T-helper 22 cell (primary cell): ENCODE data around the gene PRSS1.
"Not testable (repeated sequence)": the region's sequence is repeated elsewhere in the genome, so short reads cannot be mapped to it uniquely, and the experiment has no call there.

Source experiments
- DNase-seq: peaks from one replicate; pipeline ENCODE4 v3.0.0-alpha.2; 2020; ENCODE audit warnings: low read depth

Gene PRSS1

DNA sequence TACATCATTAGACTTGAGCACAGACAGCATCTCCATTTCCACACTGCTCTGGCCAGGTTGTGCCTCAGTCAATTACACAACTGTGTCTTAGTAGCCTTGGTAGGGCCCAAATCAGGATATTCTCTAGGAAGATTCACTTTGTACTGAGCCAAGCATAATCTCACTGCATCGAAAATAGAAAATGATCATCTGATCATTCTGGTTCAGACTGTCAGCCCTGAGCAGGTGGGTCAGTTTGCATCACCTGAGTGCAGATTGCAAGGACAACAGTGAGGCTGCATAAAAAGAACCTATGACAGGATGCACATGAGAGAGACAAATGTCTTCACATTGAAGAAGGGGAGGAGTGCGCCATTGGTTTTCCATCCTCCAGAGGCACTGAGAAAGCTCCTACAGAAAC is 862 bp upstream of the PRSS1 start:
- not testable (repeated sequence) for DNase-seq

- no peak for DNase-seq
These were observed 1.2 kb downstream of the PRSS1 start for GRCh38 chr7:142750321-142750938.

DNA sequence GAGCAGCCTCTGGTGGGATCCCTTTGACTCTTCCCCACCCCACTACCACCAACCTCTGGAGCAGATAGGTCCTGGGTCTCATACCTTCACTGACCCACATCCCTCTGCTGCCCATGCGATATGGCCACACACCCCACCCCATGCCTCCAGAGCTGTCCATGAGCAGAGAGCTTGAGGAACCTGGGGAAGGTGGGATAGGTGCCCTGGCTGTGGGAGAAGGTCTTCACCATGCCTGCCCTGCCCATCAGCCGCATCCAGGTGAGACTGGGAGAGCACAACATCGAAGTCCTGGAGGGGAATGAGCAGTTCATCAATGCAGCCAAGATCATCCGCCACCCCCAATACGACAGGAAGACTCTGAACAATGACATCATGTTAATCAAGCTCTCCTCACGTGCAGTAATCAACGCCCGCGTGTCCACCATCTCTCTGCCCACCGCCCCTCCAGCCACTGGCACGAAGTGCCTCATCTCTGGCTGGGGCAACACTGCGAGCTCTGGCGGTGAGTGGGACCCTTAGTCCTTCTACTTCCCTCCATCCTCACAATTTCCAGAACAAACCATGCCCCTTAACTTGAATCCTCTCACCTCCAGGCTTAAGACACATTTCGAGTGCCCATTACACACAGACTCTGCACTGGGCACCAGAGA is 2.4 kb downstream of the PRSS1 start:
- not testable (repeated sequence) for DNase-seq

DNA sequence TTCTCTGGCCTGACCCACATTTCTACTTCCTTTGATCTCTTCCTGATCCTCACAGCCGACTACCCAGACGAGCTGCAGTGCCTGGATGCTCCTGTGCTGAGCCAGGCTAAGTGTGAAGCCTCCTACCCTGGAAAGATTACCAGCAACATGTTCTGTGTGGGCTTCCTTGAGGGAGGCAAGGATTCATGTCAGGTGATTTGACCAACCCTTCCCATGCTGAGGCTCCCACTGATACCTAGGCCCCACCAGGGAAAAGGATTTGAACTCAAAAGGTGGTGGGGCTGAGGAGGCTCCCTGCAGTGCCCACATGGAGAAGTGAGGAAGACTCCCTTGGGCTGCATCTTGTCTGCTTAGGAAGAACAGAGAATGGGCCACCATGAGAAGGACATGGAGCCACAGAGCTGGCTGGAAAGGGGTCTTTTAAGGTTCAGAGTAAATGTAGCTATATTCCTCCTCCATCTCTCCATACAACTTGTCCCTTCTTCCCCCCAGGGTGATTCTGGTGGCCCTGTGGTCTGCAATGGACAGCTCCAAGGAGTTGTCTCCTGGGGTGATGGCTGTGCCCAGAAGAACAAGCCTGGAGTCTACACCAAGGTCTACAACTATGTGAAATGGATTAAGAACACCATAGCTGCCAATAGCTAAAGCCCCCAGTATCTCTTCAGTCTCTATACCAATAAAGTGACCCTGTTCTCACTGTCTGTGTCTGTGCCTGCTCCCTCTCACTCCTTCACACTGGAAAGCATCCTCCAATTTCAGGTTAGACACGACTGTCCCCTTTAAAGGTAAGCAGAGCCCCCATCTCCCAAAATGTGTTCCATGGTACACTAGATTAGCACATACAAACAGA is 3.3 kb downstream of the PRSS1 start:
- no peak for DNase-seq

DNA sequence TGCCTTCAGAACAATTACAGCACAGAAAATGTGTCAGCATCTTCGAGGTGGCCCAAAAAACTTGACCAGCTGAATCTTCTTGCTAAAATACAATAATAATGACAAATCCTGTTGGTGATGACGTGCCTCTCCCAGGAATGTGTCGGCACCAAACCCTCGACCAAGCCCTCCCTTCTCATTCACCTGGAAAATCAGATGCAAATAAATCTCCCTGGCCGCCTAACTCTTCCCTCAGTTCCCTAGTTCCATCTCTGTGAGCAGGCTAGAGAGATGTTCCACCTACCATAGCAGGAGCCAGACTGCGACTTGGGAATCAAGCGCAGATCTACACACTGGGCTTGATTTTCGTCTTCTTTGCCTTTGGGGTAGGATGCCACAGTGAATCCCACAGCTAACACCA is 4.1 kb downstream of the PRSS1 start:
- DNase-seq: no peak

DNA sequence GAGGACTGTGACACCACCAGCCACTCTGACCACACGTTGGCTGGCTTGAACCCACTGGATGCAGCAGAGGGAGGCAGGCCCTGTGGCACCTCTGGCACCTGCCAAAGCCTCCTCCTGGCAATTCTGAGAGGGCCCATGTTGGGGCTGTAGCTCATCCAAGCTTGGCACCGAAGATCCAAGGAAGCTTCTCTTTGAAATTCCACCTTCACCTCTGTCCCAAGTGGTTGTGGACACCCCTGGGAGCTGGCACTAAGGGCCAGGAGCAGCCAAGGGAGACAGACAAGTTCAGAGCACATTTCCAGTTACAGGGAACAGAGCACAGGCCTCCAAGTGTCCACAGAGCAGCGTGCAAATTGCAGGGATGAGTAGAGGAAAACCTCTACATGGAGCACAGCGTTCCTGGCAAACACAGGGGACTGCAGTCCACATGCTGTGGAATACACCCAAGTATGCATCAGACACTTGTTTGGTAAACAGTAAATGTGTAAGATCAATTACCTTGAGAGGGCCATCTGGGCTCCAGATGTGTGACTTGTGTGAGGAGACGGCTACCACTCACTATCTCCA is 4.7 kb downstream of the PRSS1 start:
- DNase-seq: not testable (repeated sequence)

DNA sequence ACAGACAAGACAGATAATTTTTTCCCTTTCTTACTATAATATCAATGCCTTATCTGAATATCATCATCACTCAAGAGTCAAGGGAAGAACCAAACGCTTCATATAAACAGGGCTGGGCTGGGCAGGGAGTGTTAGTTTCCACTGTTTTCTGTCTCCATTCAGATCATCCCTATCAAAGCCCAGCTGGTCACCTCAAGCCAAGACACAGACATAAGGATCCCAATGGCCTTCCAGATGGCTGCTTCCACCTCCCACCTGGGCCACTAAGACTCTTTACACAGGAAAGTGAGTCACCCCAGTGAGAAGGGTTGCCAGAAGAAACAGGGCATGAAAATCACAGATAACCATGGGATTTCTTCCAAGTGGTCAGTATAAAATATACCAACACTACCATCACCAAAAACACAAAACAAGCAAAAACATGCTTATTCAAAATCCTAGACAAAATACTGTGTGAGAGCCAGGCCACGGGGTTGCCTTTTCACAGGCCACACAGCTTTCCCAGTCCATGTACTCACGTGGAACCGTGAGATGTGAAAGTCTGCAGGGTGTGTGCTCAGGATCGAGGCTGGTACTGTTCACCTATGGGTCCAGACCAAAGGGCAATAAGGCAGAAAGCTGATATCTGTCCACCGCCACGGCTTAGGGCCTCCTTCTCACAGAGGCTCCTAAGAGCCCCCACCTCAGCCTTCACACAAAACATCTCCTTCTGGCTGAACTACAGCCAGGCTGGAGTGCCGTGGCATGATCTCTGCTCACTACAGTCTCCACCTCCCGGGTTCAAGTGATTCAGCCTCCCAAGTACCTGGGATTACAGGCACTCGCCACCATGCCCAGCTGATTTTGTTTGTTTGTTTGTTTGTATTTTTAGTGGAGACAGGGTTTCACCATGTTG is 5.7 kb downstream of the PRSS1 start:
- DNase-seq: no peak

- not testable (repeated sequence) for DNase-seq
These were observed 9.0 kb downstream of the PRSS1 start for GRCh38 chr7:142758312-142758711.

GRCh38 chr7:142759433-142759832 is 10.2 kb downstream of the PRSS1 start:
- DNase-seq: no peak

DNA sequence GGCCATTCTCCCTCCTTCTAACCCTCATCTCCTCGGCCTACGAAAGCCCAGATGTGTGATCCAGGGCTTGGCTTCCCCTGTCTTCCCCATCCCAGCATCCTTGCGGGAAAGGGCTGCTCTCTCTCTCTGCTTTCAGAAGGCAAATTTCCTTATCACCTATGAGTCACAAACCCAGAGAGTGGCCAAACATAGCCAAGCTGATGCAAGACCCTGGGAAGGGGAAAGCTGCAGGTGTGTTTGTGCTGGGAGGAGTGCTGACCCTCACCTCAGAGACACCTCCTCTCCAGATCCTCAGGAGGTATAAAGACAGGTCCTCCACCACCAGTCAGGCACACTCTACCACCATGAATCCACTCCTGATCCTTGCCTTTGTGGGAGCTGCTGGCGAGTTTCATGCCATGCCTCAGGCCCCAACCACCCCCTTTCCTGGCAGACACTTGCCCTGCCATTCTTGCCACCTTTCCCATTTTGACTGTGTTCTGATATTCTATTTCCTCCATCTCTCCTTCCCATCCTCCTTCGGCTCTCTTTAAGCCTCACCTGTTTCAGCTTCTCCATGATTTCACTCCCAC is 10.9 kb downstream of the PRSS1 start:
- no peak for DNase-seq

GRCh38 chr7:142761606-142762005 is 12.3 kb downstream of the PRSS1 start:
- DNase-seq: not testable (repeated sequence)

GRCh38 chr7:142762104-142762503 is 12.8 kb downstream of the PRSS1 start:
- no peak for DNase-seq

DNA sequence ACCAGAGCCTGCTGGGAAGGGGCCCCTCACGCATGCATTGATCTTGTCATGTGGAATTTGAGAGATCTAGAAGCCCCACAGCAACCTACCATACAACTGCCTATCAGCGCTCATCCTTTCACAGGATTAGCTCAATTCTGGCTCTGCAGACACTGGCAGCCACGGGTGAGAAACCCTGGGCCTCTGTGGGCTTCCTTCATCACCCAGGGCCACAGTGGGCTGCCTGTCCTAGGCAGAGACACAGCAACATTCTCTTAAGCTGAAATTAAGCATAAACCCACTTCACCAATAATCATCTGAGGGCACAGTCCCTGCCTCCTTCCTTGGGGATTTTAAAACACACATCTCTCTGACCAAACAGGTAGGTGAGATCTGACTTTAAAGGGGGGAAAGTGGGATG is 18.2 kb downstream of the PRSS1 start:
- no peak for DNase-seq

DNA sequence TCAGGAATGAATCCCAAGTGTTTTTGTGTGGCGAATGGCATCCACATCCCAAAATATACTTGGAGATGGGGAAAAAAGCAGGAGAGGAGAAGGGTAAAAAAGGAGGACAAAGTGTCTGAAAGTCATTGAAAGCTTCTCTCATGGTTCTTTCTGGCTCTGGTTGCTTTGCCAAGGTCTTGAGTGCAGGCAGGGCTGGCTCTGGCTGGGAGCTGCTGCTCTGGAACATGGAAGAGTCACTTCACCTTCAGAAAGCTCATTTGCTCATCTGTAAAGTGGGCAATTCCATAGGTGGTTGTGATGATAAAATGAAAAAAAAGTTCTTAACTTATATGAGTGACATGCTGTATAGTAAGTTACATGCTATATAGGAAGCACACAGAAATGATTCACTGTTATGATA is 18.6 kb downstream of the PRSS1 start:
- no peak for DNase-seq

GRCh38 chr7:142768885-142769284 is 19.6 kb downstream of the PRSS1 start:
- DNase-seq: not testable (repeated sequence)

DNA sequence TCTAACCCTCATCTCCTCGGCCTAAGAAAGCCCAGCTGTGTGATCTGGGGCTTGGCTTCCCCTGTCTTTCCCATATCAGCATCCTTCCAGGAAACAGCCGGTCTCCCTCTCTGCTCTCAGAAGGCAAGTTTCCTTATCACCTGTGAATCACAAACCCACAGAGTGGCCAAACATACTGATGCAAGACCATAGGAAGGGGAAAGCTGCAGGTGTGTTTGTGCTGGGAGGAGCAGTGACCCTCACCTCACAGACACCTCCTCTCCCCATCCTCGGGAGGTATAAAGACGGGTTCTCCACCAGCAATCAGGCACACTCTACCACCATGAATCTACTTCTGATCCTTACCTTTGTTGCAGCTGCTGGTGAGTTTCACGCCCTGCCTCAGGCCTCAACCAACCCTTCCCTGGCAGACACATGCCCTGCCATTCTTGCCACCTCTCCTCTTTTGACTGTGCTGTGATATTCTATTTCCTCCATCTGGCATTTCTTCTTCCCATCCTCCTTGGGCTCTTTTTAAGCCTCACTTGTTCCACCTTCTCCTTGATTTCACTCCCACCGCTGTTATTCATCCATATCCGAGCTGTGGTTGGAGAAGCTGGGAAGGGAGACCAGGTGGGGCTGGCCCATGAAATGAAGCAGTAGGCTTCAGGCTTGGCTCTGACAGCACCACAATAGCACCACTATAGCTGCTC is 21.5 kb downstream of the PRSS1 start, which contains the start of gene PRSS2:
PRSS2 (plus strand) TSS at position 310 of the 692 bp plus-strand sequence; CDS start at position 323, 13 bp downstream.
- DNase-seq: no peak

DNA sequence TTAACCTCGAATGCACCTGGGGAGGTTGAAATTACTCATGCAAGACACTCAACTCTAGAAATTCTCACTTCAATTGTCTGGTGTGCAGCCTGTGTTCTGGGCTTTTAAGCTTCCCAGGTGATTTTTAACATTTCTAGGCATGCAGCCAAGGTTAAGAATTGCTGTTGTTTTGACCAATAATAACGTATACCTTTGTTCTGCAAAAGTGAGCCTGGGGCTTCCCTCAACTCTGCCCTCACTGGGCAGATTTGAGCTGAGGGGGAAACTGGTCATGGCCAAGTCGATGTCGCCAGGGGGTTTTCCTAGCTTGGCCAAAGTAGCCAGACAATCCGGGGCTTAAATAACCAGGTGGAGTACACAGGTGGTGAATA is 22.1 kb downstream of the PRSS1 start:
- DNase-seq: no peak

DNA sequence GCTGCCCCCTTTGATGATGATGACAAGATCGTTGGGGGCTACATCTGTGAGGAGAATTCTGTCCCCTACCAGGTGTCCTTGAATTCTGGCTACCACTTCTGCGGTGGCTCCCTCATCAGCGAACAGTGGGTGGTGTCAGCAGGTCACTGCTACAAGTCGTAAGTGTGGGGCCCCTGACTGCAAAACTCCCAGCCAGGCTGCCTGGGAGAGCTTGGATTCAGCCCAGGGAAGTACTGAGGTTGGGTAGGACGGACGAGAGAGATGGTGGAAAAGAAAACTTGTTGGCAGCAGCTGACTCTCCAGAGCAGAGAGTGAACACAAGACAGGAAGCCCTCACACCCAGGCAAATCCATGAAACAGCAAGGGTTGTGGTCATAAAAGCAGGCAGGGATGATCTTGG is 22.8 kb downstream of the PRSS1 start:
- no peak for DNase-seq

DNA sequence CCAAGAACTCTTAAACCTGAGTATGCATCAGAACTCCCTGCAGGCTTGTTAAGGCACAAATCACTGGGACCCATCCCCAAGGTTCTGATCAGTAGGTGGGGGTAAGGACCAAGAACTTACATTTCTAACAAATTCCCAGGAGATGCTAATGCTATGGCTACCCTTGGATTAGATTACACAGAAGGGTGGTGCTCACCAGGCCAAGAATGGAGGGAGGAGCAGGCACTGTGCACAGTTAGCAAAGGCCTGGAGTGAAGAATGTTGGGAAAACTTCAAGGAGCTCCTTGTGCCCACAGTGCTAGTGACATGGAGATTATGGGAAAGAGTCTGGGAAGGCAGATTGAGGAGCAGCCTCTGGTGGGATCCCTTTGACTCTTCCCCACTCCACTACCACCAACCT is 23.4 kb downstream of the PRSS1 start:
- no peak for DNase-seq

DNA sequence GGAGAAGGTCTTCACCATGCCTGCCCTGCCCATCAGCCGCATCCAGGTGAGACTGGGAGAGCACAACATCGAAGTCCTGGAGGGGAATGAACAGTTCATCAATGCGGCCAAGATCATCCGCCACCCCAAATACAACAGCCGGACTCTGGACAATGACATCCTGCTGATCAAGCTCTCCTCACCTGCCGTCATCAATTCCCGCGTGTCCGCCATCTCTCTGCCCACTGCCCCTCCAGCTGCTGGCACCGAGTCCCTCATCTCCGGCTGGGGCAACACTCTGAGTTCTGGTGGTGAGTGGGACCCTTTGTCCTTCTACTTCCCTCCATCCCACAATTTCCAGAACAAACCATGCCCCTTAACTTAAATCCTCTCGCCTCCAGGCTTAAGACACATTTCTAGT is 24.0 kb downstream of the PRSS1 start:
- no peak for DNase-seq
